GM12878 (cell line): ENCODE results near the gene EXOSC10. TPM values are rescaled to one million over a fixed set of nuclear protein-coding genes. Genes with fewer than 3 reads are reported as not detected.

Experiments
- DPF2 ChIP-seq: fragments of 450-650 bp; IDR thresholded peaks from 2 replicates; pipeline ENCODE4 v1.6.1; 2017; ENCODE audit warnings: mild to moderate bottlenecking
- ETV6 ChIP-seq, 2 experiments: fragments of 450-650 bp in 1 of 2; IDR thresholded peaks in 1 of 2; conservative IDR thresholded peaks in 1 of 2; 2 replicates each; pipeline ENCODE4 v1.6.1; 2014; ENCODE audit warnings: antibody characterized with exemption in 1 of 2, borderline replicate concordance in 1 of 2, low read depth in 1 of 2, mild to moderate bottlenecking in 1 of 2, moderate library complexity in 1 of 2
- HDGF ChIP-seq: fragments of 450-650 bp; IDR thresholded peaks from 2 replicates; pipeline ENCODE4 v1.6.1; 2016; ENCODE audit warnings: antibody characterized with exemption
- MEF2A ChIP-seq: IDR thresholded peaks from 2 replicates; pipeline ENCODE4 v1.6.1; 2011; ENCODE audit warnings: low read depth, mild to moderate bottlenecking, low read length, moderate library complexity; ENCODE audit not compliant: insufficient read depth
- POLR2AphosphoS2 ChIP-seq: IDR thresholded peaks from 2 replicates; pipeline ENCODE4 v1.6.1; 2011; ENCODE audit warnings: low read depth, mild to moderate bottlenecking, low read length, improper control_type of control experiment, moderate library complexity
- RBBP5 ChIP-seq: fragments of 200-600 bp; sonication (generic); conservative IDR thresholded peaks from 2 replicates; pipeline ENCODE4 v1.6.1; 2016
- SRF ChIP-seq, 2 experiments: IDR thresholded peaks; 2 replicates each; pipeline ENCODE4 v1.6.1; 2011; ENCODE audit warnings: low read depth in 2 of 2, low read length in 2 of 2, mild to moderate bottlenecking in 1 of 2, moderate library complexity in 1 of 2
- ZBED1 ChIP-seq: IDR thresholded peaks from 2 replicates; pipeline ENCODE4 v1.6.1; 2016; ENCODE audit warnings: borderline replicate concordance
- ZBTB4 ChIP-seq: fragments of 450-650 bp; formaldehyde crosslinking; IDR thresholded peaks from 2 replicates; pipeline ENCODE4 v1.4.0; 2022; ENCODE audit warnings: mild to moderate bottlenecking, moderate library complexity
- polyA plus RNA-seq, 11 experiments: library from polyadenylated mRNA; depleted of rRNA in 4 of 11; unstranded in 6 of 11; stranded (reverse) in 5 of 11; fragments of >200 nt; fragmentation: Nextera tagmentation in 4 of 11; fragmentation: Illumina TruSeq in 1 of 11; extraction: Ambion mirVana in 4 of 11; extraction: Trizol in 1 of 11; gene quantifications; 1 replicate in 1 of 11; 2 replicates in 10 of 11; pipeline versions ENCODE4 v1.2.1 to v1.2.3, GENCODE V29; 2011 to 2016; ENCODE audit warnings: inconsistent platforms in 2 of 11, missing spikeins in 2 of 11, low read depth in 1 of 11
- total RNA-seq, 4 experiments: library from RNA; depleted of rRNA in 3 of 4; stranded (reverse); fragments of >200 nt in 3 of 4; fragmentation: Illumina TruSeq in 1 of 4; extraction: Trizol in 1 of 4; gene quantifications; 2 replicates each; pipeline versions ENCODE4 v1.2.1 to v1.2.3, GENCODE V29; 2013 to 2021
- TF ChIP-seq, protein P1 (sequence below): fragments of 450-650 bp; IDR thresholded peaks from 2 replicates; pipeline ENCODE4 v1.6.1; 2017; ENCODE audit warnings: mild to moderate bottlenecking, moderate library complexity
- TF ChIP-seq, protein P2 (sequence below): fragments of 450-650 bp; IDR thresholded peaks from 2 replicates; pipeline ENCODE4 v1.6.1; 2017; ENCODE audit warnings: mild to moderate bottlenecking, low read depth, inconsistent platforms; ENCODE audit not compliant: poor library complexity, severe bottlenecking

EXOSC10 gene
- total and polyA plus RNA-seq, 10 of the 15 experiments (the other 5 are each of a cell fraction or from before 2014, with no cell fraction given): 16.2 to 86.5 (median 66.4) TPM

GRCh38 chr1:11114966-11115365 is 15.3 kb upstream of the EXOSC10 start (continued):
- TF ChIP-seq ETV6 (conservative IDR thresholded peaks at IDR 0.05 in 1 of 2, IDR thresholded peaks at IDR 0.05 in 1 of 2; ENCODE audit: borderline replicate concordance in 1 of 2, low read depth in 1 of 2): no peak
- TF ChIP-seq ZBTB4: no peak
- TF ChIP-seq, protein P1, sequence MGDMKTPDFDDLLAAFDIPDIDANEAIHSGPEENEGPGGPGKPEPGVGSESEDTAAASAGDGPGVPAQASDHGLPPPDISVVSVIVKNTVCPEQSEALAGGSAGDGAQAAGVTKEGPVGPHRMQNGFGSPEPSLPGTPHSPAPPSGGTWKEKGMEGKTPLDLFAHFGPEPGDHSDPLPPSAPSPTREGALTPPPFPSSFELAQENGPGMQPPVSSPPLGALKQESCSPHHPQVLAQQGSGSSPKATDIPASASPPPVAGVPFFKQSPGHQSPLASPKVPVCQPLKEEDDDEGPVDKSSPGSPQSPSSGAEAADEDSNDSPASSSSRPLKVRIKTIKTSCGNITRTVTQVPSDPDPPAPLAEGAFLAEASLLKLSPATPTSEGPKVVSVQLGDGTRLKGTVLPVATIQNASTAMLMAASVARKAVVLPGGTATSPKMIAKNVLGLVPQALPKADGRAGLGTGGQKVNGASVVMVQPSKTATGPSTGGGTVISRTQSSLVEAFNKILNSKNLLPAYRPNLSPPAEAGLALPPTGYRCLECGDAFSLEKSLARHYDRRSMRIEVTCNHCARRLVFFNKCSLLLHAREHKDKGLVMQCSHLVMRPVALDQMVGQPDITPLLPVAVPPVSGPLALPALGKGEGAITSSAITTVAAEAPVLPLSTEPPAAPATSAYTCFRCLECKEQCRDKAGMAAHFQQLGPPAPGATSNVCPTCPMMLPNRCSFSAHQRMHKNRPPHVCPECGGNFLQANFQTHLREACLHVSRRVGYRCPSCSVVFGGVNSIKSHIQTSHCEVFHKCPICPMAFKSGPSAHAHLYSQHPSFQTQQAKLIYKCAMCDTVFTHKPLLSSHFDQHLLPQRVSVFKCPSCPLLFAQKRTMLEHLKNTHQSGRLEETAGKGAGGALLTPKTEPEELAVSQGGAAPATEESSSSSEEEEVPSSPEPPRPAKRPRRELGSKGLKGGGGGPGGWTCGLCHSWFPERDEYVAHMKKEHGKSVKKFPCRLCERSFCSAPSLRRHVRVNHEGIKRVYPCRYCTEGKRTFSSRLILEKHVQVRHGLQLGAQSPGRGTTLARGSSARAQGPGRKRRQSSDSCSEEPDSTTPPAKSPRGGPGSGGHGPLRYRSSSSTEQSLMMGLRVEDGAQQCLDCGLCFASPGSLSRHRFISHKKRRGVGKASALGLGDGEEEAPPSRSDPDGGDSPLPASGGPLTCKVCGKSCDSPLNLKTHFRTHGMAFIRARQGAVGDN: no peak
- TF ChIP-seq RBBP5: no peak
- TF ChIP-seq SRF (IDR thresholded peaks at IDR 0.05; ENCODE audit: low read depth in 2 of 2, low read length in 2 of 2): no peak
- TF ChIP-seq ZBED1: no peak
- no peak for TF ChIP-seq DPF2
- TF ChIP-seq, protein P2, sequence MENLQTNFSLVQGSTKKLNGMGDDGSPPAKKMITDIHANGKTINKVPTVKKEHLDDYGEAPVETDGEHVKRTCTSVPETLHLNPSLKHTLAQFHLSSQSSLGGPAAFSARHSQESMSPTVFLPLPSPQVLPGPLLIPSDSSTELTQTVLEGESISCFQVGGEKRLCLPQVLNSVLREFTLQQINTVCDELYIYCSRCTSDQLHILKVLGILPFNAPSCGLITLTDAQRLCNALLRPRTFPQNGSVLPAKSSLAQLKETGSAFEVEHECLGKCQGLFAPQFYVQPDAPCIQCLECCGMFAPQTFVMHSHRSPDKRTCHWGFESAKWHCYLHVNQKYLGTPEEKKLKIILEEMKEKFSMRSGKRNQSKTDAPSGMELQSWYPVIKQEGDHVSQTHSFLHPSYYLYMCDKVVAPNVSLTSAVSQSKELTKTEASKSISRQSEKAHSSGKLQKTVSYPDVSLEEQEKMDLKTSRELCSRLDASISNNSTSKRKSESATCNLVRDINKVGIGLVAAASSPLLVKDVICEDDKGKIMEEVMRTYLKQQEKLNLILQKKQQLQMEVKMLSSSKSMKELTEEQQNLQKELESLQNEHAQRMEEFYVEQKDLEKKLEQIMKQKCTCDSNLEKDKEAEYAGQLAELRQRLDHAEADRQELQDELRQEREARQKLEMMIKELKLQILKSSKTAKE: no peak
- TF ChIP-seq MEF2A: no peak
- no peak for TF ChIP-seq HDGF
- TF ChIP-seq POLR2AphosphoS2: no peak
